ENCODE data around the gene TRAF7. TPM values are rescaled to one million over a fixed set of nuclear protein-coding genes. Genes with fewer than 3 reads are reported as not detected.

The TRAF7 gene
- total RNA-seq, 2 donors from 2014 or later = 34.1 to 54.8 TPM

DNA sequence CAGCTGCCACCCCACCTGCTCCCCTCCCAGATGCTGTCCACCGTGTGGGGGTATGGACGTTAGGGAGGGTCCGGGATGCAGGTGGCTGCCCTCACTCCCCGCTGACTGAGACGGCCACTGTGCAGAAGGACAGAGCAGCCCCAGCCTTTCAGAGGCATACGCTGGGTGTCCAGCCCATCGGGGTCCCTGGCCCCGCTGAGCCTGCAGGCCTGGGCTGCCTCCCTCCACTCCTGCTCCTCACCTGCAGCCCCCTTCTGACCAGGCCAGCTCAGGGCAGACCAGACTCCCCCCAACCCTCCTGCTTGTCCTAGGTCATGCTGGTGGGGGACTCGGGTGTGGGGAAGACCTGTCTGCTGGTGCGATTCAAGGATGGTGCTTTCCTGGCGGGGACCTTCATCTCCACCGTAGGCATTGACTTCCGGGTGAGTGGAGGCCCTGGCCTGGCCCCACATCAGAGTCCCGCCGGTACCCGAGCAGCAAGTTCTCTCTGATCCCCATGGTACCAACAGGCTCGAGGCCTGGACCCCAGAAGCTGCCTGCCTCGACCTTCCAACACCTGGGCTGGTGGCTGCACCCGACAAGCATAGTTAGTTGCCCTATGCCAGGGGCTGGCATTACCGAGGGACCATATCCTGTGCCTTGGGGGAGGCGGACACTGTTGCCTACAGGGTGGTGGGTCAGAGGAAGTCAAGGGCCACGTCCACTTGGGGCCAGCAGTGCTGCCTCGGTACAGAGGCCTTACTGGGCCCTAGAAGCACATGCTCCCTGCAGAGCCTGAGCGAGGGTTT, 5.8 kb upstream of the TRAF7 start:
- no peak overlapping the region for H3K27ac ChIP-seq
- no peaks in the 10 kb centered on the region for H3K36me3 ChIP-seq
- no peak for TF ChIP-seq CTCF (IDR thresholded peaks at IDR 0.05)
- peaks cover 24 to 69% of the 10 kb centered on the region in 2 donors for H3K4me1 ChIP-seq (ENCODE audit: control insufficient read depth in 1 of 2, low read depth in 2 of 2)
- DNase-seq (ENCODE audit: low spot score) = no peak
- no peak for ATAC-seq (ENCODE audit: insufficient number of reproducible peaks, low FRiP score, low read depth)
- H3K27me3 ChIP-seq (replicated peaks; ENCODE audit: insufficient read depth) = no peaks in the 10 kb centered on the region
- H3K4me3 ChIP-seq = no peak overlapping the region
- H3K9me3 ChIP-seq = no peaks in the 10 kb centered on the region

DNA sequence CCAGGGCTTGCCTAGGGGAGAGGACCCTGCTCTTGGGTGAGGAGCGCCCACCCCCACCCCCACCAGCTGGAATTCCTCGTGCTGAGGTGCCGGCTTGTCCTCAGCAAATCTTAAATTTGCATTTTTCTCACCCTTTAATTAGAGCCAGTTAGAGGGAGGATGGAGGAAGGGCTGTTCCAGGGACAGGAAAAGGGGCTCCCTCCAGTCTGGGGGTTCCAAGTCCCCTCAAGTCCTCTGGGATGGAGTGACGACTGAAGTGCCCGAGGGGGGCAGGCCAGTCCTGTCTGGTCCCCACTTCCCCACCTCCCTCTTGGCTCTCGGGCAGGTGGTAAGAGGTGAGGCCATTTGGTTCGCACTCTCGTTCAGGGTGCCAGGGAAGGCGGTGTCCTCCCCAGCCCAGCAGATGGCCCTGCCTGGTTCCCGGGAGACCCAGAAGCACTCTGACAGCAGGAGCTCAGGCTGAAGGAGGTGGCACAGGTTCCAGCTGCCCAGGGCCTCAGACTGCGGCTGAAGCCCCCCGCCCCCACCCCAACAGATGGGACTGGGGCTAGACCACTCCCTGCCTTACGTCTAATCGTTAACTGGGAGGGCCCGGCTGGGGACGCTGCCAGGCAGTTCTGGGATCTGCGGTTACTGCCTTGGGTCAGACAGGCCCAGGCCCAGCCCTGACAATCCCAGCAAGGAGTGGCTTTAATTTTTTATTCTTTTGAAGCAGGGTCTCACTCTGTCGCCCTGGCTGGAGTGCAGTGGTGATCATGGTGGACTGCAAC, 5.0 kb upstream of the TRAF7 start:
- H3K4me1 ChIP-seq (ENCODE audit: control insufficient read depth in 1 of 2, low read depth in 2 of 2) = peaks cover 24 to 70% of the 10 kb centered on the region in 2 donors
- TF ChIP-seq CTCF (IDR thresholded peaks at IDR 0.05) = no peak
- H3K27ac ChIP-seq = no peak overlapping the region
- no peaks in the 10 kb centered on the region for H3K36me3 ChIP-seq
- H3K27me3 ChIP-seq (replicated peaks; ENCODE audit: insufficient read depth) = no peaks in the 10 kb centered on the region
- DNase-seq (ENCODE audit: low spot score) (no peak), ATAC-seq (ENCODE audit: insufficient number of reproducible peaks, low FRiP score, low read depth) (no peak)
- H3K9me3 ChIP-seq = no peaks in the 10 kb centered on the region
- H3K4me3 ChIP-seq = no peak overlapping the region

DNA sequence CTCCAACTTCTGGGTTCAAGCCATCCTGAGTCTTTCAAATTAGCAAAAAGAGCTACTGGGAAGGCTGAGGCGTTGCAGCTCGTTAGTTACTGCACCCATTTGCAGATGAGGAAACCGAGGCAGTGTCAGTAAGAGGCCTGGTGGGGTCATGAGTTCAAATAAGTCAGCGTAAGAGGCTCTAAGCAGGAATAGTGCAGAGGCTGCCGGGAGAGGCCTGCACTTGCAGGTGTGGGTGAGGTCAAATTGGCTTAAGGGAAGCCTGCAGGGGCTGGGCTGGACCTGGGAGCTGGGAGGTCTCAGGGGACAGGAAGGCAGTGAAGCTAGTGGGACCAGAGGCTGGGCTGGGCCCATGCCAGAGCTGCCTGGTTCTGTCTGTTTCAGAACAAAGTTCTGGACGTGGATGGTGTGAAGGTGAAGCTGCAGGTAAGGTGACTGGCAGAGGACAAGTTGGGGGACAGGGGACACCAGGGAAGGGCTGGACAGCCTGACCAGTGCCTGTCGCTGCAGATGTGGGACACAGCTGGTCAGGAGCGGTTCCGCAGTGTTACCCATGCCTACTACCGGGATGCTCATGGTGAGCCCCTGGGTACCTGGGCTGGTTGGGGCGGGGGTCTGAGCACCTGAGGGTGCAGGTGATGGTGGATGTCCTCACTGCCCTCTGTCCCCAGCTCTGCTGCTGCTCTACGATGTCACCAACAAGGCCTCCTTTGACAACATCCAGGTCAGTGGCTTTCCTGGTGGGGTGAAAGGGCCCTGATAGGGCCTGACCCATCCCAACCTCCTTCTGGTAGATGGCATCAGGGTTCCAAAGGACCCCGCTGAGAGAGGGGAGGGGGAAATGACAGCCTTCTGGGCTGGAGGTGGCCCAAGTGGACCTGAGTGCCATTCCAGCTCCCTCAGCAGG, 4.1 kb upstream of the TRAF7 start:
- TF ChIP-seq CTCF (IDR thresholded peaks at IDR 0.05) = no peak
- Histone ChIP-seq H3K36me3 (no peaks in the 10 kb centered on the region), H3K27ac (no peak overlapping the region), H3K27me3 (replicated peaks; ENCODE audit: insufficient read depth) (no peaks in the 10 kb centered on the region), H3K9me3 (no peaks in the 10 kb centered on the region), H3K4me3 (no peak overlapping the region), H3K4me1 (ENCODE audit: control insufficient read depth in 1 of 2, low read depth in 2 of 2) (peaks cover 26 to 70% of the 10 kb centered on the region in 2 donors)
- ATAC-seq (ENCODE audit: insufficient number of reproducible peaks, low FRiP score, low read depth) (no peak), DNase-seq (ENCODE audit: low spot score) (no peak)

DNA sequence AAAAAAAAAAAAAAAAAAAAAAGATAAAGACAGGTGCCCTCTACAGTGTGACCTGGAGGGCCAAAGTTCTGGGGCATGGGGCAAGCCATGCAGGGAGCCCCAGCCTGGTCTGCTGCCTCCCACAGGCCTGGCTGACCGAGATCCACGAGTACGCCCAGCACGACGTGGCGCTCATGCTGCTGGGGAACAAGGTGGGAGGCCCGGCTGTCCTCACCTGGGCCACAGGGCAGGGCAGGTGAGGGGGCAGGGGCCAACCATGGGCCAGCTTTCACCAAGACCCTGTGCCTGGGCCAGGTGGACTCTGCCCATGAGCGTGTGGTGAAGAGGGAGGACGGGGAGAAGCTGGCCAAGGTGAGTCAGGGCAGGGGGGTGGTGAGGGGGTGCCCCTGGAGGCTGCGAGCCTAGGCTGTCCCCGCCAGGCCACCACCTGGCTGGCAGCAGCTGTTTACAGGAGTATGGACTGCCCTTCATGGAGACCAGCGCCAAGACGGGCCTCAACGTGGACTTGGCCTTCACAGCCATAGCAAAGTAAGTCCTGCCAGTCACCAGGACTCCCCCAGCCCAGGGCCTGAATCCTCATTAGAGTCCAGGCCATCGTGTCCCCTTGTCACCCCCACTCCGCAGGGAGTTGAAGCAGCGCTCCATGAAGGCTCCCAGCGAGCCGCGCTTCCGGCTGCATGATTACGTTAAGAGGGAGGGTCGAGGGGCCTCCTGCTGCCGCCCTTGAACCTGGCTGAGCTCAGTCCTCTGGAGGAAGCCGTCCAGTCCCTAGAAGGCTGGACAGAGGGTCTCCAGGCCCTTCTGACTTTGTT, 2.7 kb upstream of the TRAF7 start:
- Histone ChIP-seq H3K36me3 (no peaks in the 10 kb centered on the region), H3K27me3 (replicated peaks; ENCODE audit: insufficient read depth) (no peaks in the 10 kb centered on the region), H3K4me1 (ENCODE audit: control insufficient read depth in 1 of 2, low read depth in 2 of 2) (peaks cover 32 to 79% of the 10 kb centered on the region in 2 donors), H3K4me3 (peak overlapping the region; percentile 74), H3K27ac (peak overlapping the region; percentile 51 to 72), H3K9me3 (no peaks in the 10 kb centered on the region)
- TF ChIP-seq CTCF (IDR thresholded peaks at IDR 0.05) = no peak
- no peak for DNase-seq (ENCODE audit: low spot score)
- ATAC-seq (ENCODE audit: insufficient number of reproducible peaks, low FRiP score, low read depth) = no peak
